ENCODE measurements around the gene BCDIN3D. TPM values are rescaled to one million over a fixed set of nuclear protein-coding genes. Genes with fewer than 3 reads are reported as not detected.

The BCDIN3D gene
- polyA plus RNA-seq, 1 of the 3 experiments (the other 2 are of a cell fraction) = 2.3 TPM

DNA sequence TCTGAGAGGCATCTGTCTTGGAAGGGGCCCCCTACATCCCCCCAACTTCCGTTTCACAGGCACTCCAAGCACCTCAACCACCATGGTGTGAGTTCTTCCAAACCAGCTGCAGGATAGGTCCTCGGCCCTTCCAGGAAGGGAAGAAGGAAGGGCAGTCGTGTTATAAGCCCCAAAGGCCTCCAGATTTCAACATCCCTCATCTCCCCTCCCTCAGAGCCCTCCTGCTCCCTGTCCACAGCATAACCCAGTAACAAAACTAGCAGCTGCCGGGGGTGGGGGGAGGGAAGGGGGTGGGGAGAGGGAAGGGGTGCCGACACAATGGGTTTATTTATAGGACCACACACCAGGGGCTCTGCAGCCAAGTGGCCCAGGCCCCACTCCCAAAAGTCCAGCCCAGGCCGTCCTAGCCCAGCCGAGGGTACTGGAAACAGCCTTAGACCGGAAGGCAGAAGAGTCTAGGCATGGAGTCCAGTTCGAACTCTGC, 33.0 kb downstream of the BCDIN3D start:
- 77% methylated on average over 7 of the region's 9 CpGs for WGBS (ENCODE audit: low lambda C conversion rate)
- DNase-seq = no peak
- Histone ChIP-seq H3F3A (replicated peaks; ENCODE audit: insufficient read depth) (no peaks in the 10 kb centered on the region), H3K9me2 (no peaks in the 10 kb centered on the region), H3K4me1 (ENCODE audit: control insufficient read depth in 1 of 2, insufficient read depth in 2 of 2, low read depth in 1 of 2, low read length in 1 of 2) (no peaks in the 10 kb centered on the region), H3K9ac (no peak overlapping the region), H3K4me3 (ENCODE audit: low read depth in 2 of 2, low read length in 1 of 2) (no peak overlapping the region), H3K9me3 (no peaks in the 10 kb centered on the region), H3K4me2 (no peak overlapping the region), H3K27ac (ENCODE audit: low read depth in 2 of 2, low read length in 1 of 2) (no peak overlapping the region), H3K36me3 (replicated peaks in 1 of 2; ENCODE audit: control insufficient read depth in 1 of 2, insufficient read depth in 2 of 2, low read length in 1 of 2) (peaks cover 5 to 27% of the 10 kb centered on the region in 2 experiments), H3K27me3 (ENCODE audit: insufficient read depth) (no peaks in the 10 kb centered on the region), H3K79me2 (ENCODE audit: insufficient read depth) (peaks cover 36% of the 10 kb centered on the region), H2AFZ (ENCODE audit: low read depth) (no peak overlapping the region), H4K20me1 (ENCODE audit: insufficient read depth) (peaks cover 27% of the 10 kb centered on the region)
- POLR2A ChIA-PET = interaction anchor here (1.1 kb wide), 1 partner anchor 7 kb away, joined by 3 read pairs; no protein-coding TSS in a partner anchor
- TF ChIP-seq, protein P1, sequence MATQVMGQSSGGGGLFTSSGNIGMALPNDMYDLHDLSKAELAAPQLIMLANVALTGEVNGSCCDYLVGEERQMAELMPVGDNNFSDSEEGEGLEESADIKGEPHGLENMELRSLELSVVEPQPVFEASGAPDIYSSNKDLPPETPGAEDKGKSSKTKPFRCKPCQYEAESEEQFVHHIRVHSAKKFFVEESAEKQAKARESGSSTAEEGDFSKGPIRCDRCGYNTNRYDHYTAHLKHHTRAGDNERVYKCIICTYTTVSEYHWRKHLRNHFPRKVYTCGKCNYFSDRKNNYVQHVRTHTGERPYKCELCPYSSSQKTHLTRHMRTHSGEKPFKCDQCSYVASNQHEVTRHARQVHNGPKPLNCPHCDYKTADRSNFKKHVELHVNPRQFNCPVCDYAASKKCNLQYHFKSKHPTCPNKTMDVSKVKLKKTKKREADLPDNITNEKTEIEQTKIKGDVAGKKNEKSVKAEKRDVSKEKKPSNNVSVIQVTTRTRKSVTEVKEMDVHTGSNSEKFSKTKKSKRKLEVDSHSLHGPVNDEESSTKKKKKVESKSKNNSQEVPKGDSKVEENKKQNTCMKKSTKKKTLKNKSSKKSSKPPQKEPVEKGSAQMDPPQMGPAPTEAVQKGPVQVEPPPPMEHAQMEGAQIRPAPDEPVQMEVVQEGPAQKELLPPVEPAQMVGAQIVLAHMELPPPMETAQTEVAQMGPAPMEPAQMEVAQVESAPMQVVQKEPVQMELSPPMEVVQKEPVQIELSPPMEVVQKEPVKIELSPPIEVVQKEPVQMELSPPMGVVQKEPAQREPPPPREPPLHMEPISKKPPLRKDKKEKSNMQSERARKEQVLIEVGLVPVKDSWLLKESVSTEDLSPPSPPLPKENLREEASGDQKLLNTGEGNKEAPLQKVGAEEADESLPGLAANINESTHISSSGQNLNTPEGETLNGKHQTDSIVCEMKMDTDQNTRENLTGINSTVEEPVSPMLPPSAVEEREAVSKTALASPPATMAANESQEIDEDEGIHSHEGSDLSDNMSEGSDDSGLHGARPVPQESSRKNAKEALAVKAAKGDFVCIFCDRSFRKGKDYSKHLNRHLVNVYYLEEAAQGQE (IDR thresholded peaks at IDR 0.05; ENCODE audit: low read depth, low read length) = no peak
- TF ChIP-seq TCF12 (IDR thresholded peaks at IDR 0.05) = no peak
- TF ChIP-seq EP300 (IDR thresholded peaks at IDR 0.05; ENCODE audit: borderline replicate concordance in 1 of 2, low read depth in 1 of 2, low read length in 1 of 2) = no peak
- TF ChIP-seq TEAD4 (IDR thresholded peaks at IDR 0.05; ENCODE audit: borderline replicate concordance, insufficient read depth) = no peak
- no peak for TF ChIP-seq YY1 (IDR thresholded peaks at IDR 0.05; ENCODE audit: low read depth)
- TF ChIP-seq, protein P2, sequence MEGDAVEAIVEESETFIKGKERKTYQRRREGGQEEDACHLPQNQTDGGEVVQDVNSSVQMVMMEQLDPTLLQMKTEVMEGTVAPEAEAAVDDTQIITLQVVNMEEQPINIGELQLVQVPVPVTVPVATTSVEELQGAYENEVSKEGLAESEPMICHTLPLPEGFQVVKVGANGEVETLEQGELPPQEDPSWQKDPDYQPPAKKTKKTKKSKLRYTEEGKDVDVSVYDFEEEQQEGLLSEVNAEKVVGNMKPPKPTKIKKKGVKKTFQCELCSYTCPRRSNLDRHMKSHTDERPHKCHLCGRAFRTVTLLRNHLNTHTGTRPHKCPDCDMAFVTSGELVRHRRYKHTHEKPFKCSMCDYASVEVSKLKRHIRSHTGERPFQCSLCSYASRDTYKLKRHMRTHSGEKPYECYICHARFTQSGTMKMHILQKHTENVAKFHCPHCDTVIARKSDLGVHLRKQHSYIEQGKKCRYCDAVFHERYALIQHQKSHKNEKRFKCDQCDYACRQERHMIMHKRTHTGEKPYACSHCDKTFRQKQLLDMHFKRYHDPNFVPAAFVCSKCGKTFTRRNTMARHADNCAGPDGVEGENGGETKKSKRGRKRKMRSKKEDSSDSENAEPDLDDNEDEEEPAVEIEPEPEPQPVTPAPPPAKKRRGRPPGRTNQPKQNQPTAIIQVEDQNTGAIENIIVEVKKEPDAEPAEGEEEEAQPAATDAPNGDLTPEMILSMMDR (IDR thresholded peaks at IDR 0.05) = no peak
- TF ChIP-seq NRF1 (IDR thresholded peaks at IDR 0.05; ENCODE audit: low read depth, low read length) = no peak
- TF ChIP-seq, protein P3, sequence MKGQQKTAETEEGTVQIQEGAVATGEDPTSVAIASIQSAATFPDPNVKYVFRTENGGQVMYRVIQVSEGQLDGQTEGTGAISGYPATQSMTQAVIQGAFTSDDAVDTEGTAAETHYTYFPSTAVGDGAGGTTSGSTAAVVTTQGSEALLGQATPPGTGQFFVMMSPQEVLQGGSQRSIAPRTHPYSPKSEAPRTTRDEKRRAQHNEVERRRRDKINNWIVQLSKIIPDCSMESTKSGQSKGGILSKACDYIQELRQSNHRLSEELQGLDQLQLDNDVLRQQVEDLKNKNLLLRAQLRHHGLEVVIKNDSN (IDR thresholded peaks at IDR 0.05; ENCODE audit: borderline replicate concordance, low read depth) = no peak
- TF ChIP-seq, protein P4, sequence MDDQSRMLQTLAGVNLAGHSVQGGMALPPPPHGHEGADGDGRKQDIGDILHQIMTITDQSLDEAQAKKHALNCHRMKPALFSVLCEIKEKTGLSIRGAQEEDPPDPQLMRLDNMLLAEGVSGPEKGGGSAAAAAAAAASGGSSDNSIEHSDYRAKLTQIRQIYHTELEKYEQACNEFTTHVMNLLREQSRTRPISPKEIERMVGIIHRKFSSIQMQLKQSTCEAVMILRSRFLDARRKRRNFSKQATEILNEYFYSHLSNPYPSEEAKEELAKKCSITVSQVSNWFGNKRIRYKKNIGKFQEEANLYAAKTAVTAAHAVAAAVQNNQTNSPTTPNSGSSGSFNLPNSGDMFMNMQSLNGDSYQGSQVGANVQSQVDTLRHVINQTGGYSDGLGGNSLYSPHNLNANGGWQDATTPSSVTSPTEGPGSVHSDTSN (IDR thresholded peaks at IDR 0.05) = no peak
- TF ChIP-seq TAF1 (IDR thresholded peaks at IDR 0.05; ENCODE audit: borderline replicate concordance, low read depth, low read length) = no peak
- CTCF ChIA-PET = interaction anchor here (0.9 kb wide), 2 partner anchors 9 to 59 kb away, joined by 3 to 4 read pairs; no protein-coding TSS in a partner anchor
